ENCODE measurements around the gene ZBTB25. TPM values are rescaled to one million over a fixed set of nuclear protein-coding genes. Genes with fewer than 3 reads are reported as not detected.

ZBTB25 gene
- polyA plus RNA-seq, 1 of the 3 experiments (the other 2 are of a cell fraction): 4.5 TPM

GRCh38 chr14:64434528-64434927, 69.1 kb downstream of the ZBTB25 start:
- WGBS (ENCODE audit: low lambda C conversion rate): 82% methylated on average over 3 of the region's 3 CpGs
- H3K4me3 ChIP-seq (ENCODE audit: low read depth in 2 of 2, low read length in 1 of 2): no peak overlapping the region
- H3K4me2 ChIP-seq: no peak overlapping the region
- CTCF ChIA-PET: interaction anchor here (0.7 to 4.3 kb wide), 5 partner anchors 8 to 201 kb away, joined by 3 to 25 read pairs (median 4); no protein-coding TSS in a partner anchor
- no peaks in the 10 kb centered on the region for H3K9me3 ChIP-seq
- H3K27me3 ChIP-seq (ENCODE audit: insufficient read depth): no peaks in the 10 kb centered on the region
- POLR2A ChIA-PET: interaction anchor here (0.6 kb wide), 1 partner anchor 106 kb away, joined by 3 read pairs; the partner anchor contains the start of gene HSPA2
- DNase-seq: no peak
- H3K79me2 ChIP-seq (ENCODE audit: insufficient read depth): no peaks in the 10 kb centered on the region
- TF ChIP-seq NRF1 (IDR thresholded peaks at IDR 0.05; ENCODE audit: low read depth, low read length) (no peak), REST (IDR thresholded peaks at IDR 0.05; ENCODE audit: low read depth, low read length) (no peak), RAD21 (IDR thresholded peaks at IDR 0.05; ENCODE audit: low read length) (no peak), ZBTB33 (IDR thresholded peaks at IDR 0.05; ENCODE audit: borderline replicate concordance, low read depth) (no peak), TEAD4 (IDR thresholded peaks at IDR 0.05; ENCODE audit: borderline replicate concordance, insufficient read depth) (no peak), TAF1 (IDR thresholded peaks at IDR 0.05; ENCODE audit: borderline replicate concordance, low read depth, low read length) (no peak), SMC3 (IDR thresholded peaks at IDR 0.05; ENCODE audit: low read depth, low read length) (no peak)
- TF ChIP-seq, protein P1, sequence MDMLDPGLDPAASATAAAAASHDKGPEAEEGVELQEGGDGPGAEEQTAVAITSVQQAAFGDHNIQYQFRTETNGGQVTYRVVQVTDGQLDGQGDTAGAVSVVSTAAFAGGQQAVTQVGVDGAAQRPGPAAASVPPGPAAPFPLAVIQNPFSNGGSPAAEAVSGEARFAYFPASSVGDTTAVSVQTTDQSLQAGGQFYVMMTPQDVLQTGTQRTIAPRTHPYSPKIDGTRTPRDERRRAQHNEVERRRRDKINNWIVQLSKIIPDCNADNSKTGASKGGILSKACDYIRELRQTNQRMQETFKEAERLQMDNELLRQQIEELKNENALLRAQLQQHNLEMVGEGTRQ (IDR thresholded peaks at IDR 0.05; ENCODE audit: borderline replicate concordance, low read depth, low read length): no peak
- H3K9me2 ChIP-seq: no peaks in the 10 kb centered on the region
- no peak overlapping the region for H3K27ac ChIP-seq (ENCODE audit: low read depth in 2 of 2, low read length in 1 of 2)
- H3K9ac ChIP-seq: no peak overlapping the region
- H3K36me3 ChIP-seq (replicated peaks in 1 of 2; ENCODE audit: control insufficient read depth in 1 of 2, insufficient read depth in 2 of 2, low read length in 1 of 2): peaks cover 31 to 44% of the 10 kb centered on the region in 2 experiments
- H2AFZ ChIP-seq (ENCODE audit: low read depth): no peak overlapping the region
- H3K4me1 ChIP-seq (ENCODE audit: control insufficient read depth in 1 of 2, insufficient read depth in 2 of 2, low read depth in 1 of 2, low read length in 1 of 2): peaks cover 0 to 7% of the 10 kb centered on the region in 2 experiments
- H4K20me1 ChIP-seq (ENCODE audit: insufficient read depth): no peaks in the 10 kb centered on the region
- H3F3A ChIP-seq (replicated peaks; ENCODE audit: insufficient read depth): peaks cover 21% of the 10 kb centered on the region

DNA sequence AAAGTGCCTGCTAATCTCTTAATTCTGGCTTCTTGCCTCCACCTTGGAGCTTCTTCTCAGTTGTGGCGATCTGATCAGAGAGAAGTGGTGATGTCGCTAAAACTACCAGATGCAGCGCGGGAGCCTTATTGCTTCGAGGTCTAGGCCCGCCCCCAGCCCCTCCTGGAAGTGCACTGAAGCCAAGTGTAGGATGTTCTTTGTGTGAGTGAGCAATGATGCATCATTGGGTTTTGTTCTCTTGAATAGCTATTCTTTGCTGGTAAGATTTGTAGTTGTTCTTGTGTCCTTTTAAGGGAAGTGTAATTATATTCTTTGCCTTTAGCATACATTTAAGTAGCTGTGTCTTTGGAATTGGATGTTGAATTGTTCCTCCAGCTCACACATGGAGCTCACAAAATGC, 79.7 kb downstream of the ZBTB25 start:
- Histone ChIP-seq H4K20me1 (ENCODE audit: insufficient read depth) (no peaks in the 10 kb centered on the region), H3K27ac (ENCODE audit: low read depth in 2 of 2, low read length in 1 of 2) (0 out of 4 replicates have a peak overlapping the region, but pooled peaks of 1 of the 2 experiments have one; percentile 7), H3K9me3 (no peaks in the 10 kb centered on the region), H3F3A (replicated peaks; ENCODE audit: insufficient read depth) (peaks cover 17% of the 10 kb centered on the region), H3K9me2 (no peaks in the 10 kb centered on the region), H3K79me2 (ENCODE audit: insufficient read depth) (no peaks in the 10 kb centered on the region; the same call in 1 of the 2 replicates), H3K4me3 (ENCODE audit: low read depth in 2 of 2, low read length in 1 of 2) (no peak overlapping the region), H3K36me3 (replicated peaks in 1 of 2; ENCODE audit: control insufficient read depth in 1 of 2, insufficient read depth in 2 of 2, low read length in 1 of 2) (peaks cover 17 to 22% of the 10 kb centered on the region in 2 experiments), H3K27me3 (ENCODE audit: insufficient read depth) (no peaks in the 10 kb centered on the region), H3K9ac (no peak overlapping the region), H2AFZ (ENCODE audit: low read depth) (no peak overlapping the region), H3K4me1 (ENCODE audit: control insufficient read depth in 1 of 2, insufficient read depth in 2 of 2, low read depth in 1 of 2, low read length in 1 of 2) (peaks cover 0 to 10% of the 10 kb centered on the region in 2 experiments; a peak in 2 of 4 replicates), H3K4me2 (no peak overlapping the region)
- POLR2A ChIA-PET: no interaction called here
- CTCF ChIA-PET: interaction anchor here (0.8 to 1.6 kb wide), 4 partner anchors 8 to 87 kb away, joined by 3 to 5 read pairs (median 4); no protein-coding TSS in a partner anchor
- DNase-seq: no peak
- WGBS (ENCODE audit: low lambda C conversion rate): 92% methylated on average over 6 of the region's 6 CpGs
- TF ChIP-seq POLR2AphosphoS5 (IDR thresholded peaks at IDR 0.05; ENCODE audit: low read depth, low read length): no peak
- TF ChIP-seq SMC3 (IDR thresholded peaks at IDR 0.05; ENCODE audit: low read depth, low read length): no peak

Data from SK-N-SH (cell line).